A673 (cell line): ENCODE data around the gene CDYL. TPM values are rescaled to one million over a fixed set of nuclear protein-coding genes. Genes with fewer than 3 reads are reported as not detected.

Experiments
- BruUV-seq: library from RNA; stranded (reverse); fragments of 400-500 nt; replicated peaks from 2 replicates; lab custom pipeline; 2021; lab: Mats Ljungman, UMichigan
- CTCF ChIA-PET: fragments of 300-600 bp; sonication (Branson Sonifier 250); formaldehyde crosslinking; loops from one replicate; lab custom pipeline; 2022; ENCODE audit warnings: antibody characterized with exemption; lab: Charles Lee
- POLR2A ChIA-PET: fragments of 300-600 bp; sonication (Branson Sonifier 250); formaldehyde crosslinking; loops from one replicate; lab custom pipeline; 2022; ENCODE audit warnings: antibody characterized with exemption; ENCODE audit not compliant: low non-redundant PET; lab: Charles Lee
- DNase-seq: peaks from one replicate; pipeline ENCODE4 v3.0.0-alpha.2; 2015; ENCODE audit warnings: low spot score
- H3K27ac ChIP-seq: fragments of 200-600 bp; sonication (generic); 2 replicates; pipeline ENCODE4 v1.5.1; 2016; ENCODE audit warnings: mixed run types, low read depth, mild to moderate bottlenecking, mixed read lengths, antibody characterized with exemption, low read length; ENCODE audit not compliant: poor library complexity, severe bottlenecking
- H3K27me3 ChIP-seq: fragments of 200-600 bp; sonication (generic); replicated peaks from 2 replicates; pipeline ENCODE4 v1.6.1; 2017; ENCODE audit warnings: mixed run types, low read depth, mild to moderate bottlenecking, mixed read lengths, antibody characterized with exemption, low read length; ENCODE audit not compliant: insufficient read depth, poor library complexity
- H3K36me3 ChIP-seq: fragments of 200-600 bp; sonication (generic); 2 replicates; pipeline ENCODE4 v1.6.1; 2016; ENCODE audit warnings: mixed run types, mild to moderate bottlenecking, mixed read lengths, antibody characterized with exemption, low read length; ENCODE audit not compliant: insufficient read depth, poor library complexity, severe bottlenecking
- H3K4me1 ChIP-seq: fragments of 200-600 bp; sonication (generic); 2 replicates; pipeline ENCODE4 v1.6.1; 2017; ENCODE audit warnings: mixed run types, mild to moderate bottlenecking, mixed read lengths, antibody characterized with exemption, low read length; ENCODE audit not compliant: insufficient read depth, poor library complexity, severe bottlenecking
- H3K4me3 ChIP-seq: fragments of 200-600 bp; sonication (generic); 2 replicates; pipeline ENCODE4 v1.5.1; 2016; ENCODE audit warnings: low read depth, mixed run types, mild to moderate bottlenecking, mixed read lengths, low read length; ENCODE audit not compliant: poor library complexity, severe bottlenecking
- H3K9me3 ChIP-seq: fragments of 200-600 bp; sonication (generic); 2 replicates; pipeline ENCODE4 v1.6.1; 2016; ENCODE audit warnings: mixed run types, low read depth, mild to moderate bottlenecking, mixed read lengths, antibody characterized with exemption, low read length; ENCODE audit not compliant: poor library complexity, severe bottlenecking
- CTCF ChIP-seq: fragments of 300-800, 200-600 bp; sonication (generic); conservative IDR thresholded peaks from 2 replicates; pipeline ENCODE4 v1.5.1; 2017; ENCODE audit warnings: low read depth, mild to moderate bottlenecking, antibody characterized with exemption, low read length, moderate library complexity, mixed read lengths
- EZH2 ChIP-seq: fragments of 200-600 bp; sonication (generic); IDR thresholded peaks from 2 replicates; pipeline ENCODE4 v1.6.1; 2017; ENCODE audit warnings: borderline replicate concordance, low read depth, mild to moderate bottlenecking, mixed read lengths, antibody characterized with exemption, low read length; ENCODE audit not compliant: poor library complexity, severe bottlenecking
- intact Hi-C: fragments of 100-400 bp; cut with micrococcal nuclease; formaldehyde crosslinking; loops from one replicate; pipeline ENCODE4 v1.10.0; 2022; ENCODE audit not compliant: unreplicated experiment
- total RNA-seq: library from RNA; stranded (reverse); gene quantifications from 2 replicates; pipeline ENCODE4 v1.2.3, GENCODE V29; 2021

CDYL gene
- total RNA-seq, 1 experiment from 2014 or later = 57.6 TPM

- H3K4me1 ChIP-seq = peaks cover 82% of the 10 kb centered on the region
- POLR2A ChIA-PET = no interaction called here
- TF ChIP-seq CTCF (no peak), EZH2 (no peak)
- no peaks in the 10 kb centered on the region for H3K36me3 ChIP-seq
- CTCF ChIA-PET = no interaction called here
- intact Hi-C loops = loop anchor here (10.0 kb wide), 1 partner anchor 96 kb away; no protein-coding TSS in a partner anchor
- BruUV-seq = no TSS peak
- H3K27me3 ChIP-seq = no peaks in the 10 kb centered on the region
- H3K27ac ChIP-seq = no peak overlapping the region
- no peaks in the 10 kb centered on the region for H3K9me3 ChIP-seq
- no peak overlapping the region for H3K4me3 ChIP-seq
- no peak for DNase-seq
These were observed 163.0 kb downstream of the CDYL start for GRCh38 chr6:4939241-4939640.

DNA sequence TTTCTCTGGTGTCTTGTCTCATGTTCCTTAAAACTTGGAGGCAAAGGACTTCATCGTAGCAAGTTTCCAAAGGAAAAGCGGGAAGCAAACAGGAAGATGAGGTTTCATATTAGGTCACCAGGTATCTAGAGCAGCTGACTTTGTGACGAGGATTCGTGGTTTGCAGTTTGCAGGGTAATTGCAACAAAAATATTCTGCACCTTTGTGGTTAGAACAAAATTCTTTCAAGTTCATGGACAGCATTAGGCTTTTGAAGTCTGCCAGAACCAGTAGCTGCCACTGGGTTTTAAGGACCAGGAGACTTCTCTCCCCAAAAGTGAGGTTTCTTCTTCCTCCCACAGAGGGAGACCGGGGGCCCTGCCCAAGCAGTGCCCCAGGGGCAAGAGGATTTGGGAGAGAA is 164.2 kb downstream of the CDYL start:
- H3K9me3 ChIP-seq = no peaks in the 10 kb centered on the region
- H3K4me3 ChIP-seq = no peak overlapping the region
- BruUV-seq = no TSS peak
- TF ChIP-seq EZH2 (no peak), CTCF (no peak)
- CTCF ChIA-PET = no interaction called here
- no peaks in the 10 kb centered on the region for H3K27me3 ChIP-seq
- peaks cover 81% of the 10 kb centered on the region for H3K4me1 ChIP-seq
- H3K36me3 ChIP-seq = no peaks in the 10 kb centered on the region
- H3K27ac ChIP-seq = no peak overlapping the region
- intact Hi-C loops = no loop called here
- no peak for DNase-seq
- POLR2A ChIA-PET = no interaction called here

DNA sequence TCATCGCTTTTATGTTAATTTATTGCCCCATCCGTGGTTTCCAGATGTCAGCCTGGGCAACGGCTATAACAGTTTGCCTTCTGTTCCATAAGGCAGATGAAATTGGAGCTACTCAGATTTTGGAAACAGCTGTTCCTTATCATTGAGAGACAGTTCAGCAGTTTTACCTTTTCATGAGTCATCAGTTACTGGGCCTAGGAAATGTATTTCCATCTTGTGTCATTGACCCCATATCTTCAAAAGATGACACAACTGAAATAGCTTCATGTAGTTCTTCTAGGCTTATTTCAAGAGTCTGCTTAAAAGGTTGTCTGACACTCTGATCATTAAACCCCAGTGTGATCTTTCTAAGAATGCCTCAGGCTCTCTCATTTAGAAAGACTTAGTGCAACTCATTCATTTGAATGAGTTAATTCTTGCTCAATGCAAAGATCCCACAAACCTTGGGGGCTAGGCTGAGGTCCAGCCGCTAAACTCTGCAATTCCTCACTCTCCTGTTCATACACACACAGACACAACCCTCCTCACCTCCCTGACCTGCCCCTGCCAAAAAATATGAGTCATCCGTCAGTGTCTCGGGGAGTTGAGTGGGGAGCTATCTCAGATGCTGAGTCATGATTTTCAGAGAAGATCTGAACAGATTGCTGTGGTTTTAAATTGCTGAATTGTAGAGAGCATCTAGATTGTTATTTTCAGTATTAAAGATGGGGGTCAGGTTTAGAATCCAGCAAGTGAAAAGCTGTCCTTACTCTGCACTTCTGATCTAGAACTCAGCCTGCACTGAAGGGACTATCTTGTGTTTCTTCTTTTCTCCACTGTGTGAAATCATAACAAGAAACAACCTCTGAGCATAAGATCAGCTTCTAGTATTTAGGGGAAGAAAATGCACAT is 165.8 kb downstream of the CDYL start:
- CTCF ChIA-PET = no interaction called here
- H3K27me3 ChIP-seq = no peaks in the 10 kb centered on the region
- intact Hi-C loops = no loop called here
- no peak for TF ChIP-seq CTCF
- TF ChIP-seq EZH2 = no peak
- H3K4me3 ChIP-seq = no peak overlapping the region
- peak; percentile 81 for DNase-seq
- no peaks in the 10 kb centered on the region for H3K36me3 ChIP-seq
- H3K27ac ChIP-seq = peak overlapping the region; percentile 47
- H3K9me3 ChIP-seq = no peaks in the 10 kb centered on the region
- H3K4me1 ChIP-seq = peaks cover 65% of the 10 kb centered on the region
- no TSS peak for BruUV-seq
- POLR2A ChIA-PET = no interaction called here
